Liver (tissue), 9 donors: Measurements from ENCODE around the gene LTO1. TPM values are rescaled to one million over a fixed set of nuclear protein-coding genes. Genes with fewer than 3 reads are reported as not detected.

ENCODE experiments used
- DNase-seq: peaks from one replicate; pipeline ENCODE4 v3.0.0-alpha.2; 2017; ENCODE audit warnings: low spot score
- H3K27ac ChIP-seq, 2 donors: one replicate each; pipeline ENCODE4 v1.7.0; 2013; ENCODE audit warnings: inconsistent platforms in 2 of 2, low read length in 2 of 2, control low read depth in 1 of 2, low read depth in 1 of 2, mild to moderate bottlenecking in 1 of 2
- H3K27me3 ChIP-seq, 4 donors: one replicate each; pipeline versions ENCODE4 v1.6.1 to v1.7.0; 2013; ENCODE audit warnings: low read length in 3 of 4, inconsistent platforms in 1 of 4, mild to moderate bottlenecking in 1 of 4, moderate library complexity in 1 of 4; ENCODE audit not compliant: control insufficient read depth in 4 of 4, insufficient read depth in 4 of 4
- H3K36me3 ChIP-seq, 4 donors: one replicate each; pipeline versions ENCODE4 v1.6.1 to v1.7.0; 2013; ENCODE audit warnings: low read length in 3 of 4, mild to moderate bottlenecking in 3 of 4, low read depth in 1 of 4, moderate library complexity in 1 of 4; ENCODE audit not compliant: control insufficient read depth in 4 of 4, insufficient read depth in 3 of 4
- H3K4me1 ChIP-seq, 4 donors: one replicate each; pipeline versions ENCODE4 v1.6.1 to v1.7.0; 2013; ENCODE audit warnings: low read length in 3 of 4, mild to moderate bottlenecking in 3 of 4, moderate library complexity in 1 of 4; ENCODE audit not compliant: control insufficient read depth in 4 of 4, insufficient read depth in 4 of 4
- H3K4me3 ChIP-seq, 3 donors: one replicate each; pipeline versions ENCODE4 v1.6.1 to v1.7.0; 2013; ENCODE audit warnings: low read length in 3 of 3, control low read depth in 1 of 3, low read depth in 1 of 3, mild to moderate bottlenecking in 1 of 3
- H3K9ac ChIP-seq, 2 donors: one replicate each; pipeline ENCODE4 v1.7.0; 2013; ENCODE audit warnings: low read length in 2 of 2, mild to moderate bottlenecking in 2 of 2, moderate library complexity in 2 of 2, control low read depth in 1 of 2, low read depth in 1 of 2
- H3K9me3 ChIP-seq, 4 donors: one replicate each; pipeline versions ENCODE4 v1.6.1 to v1.7.0; 2013; ENCODE audit warnings: low read length in 3 of 4; ENCODE audit not compliant: control insufficient read depth in 4 of 4
- ATF3 ChIP-seq: IDR thresholded peaks from 2 replicates; pipeline ENCODE4 v1.6.1; 2016; ENCODE audit warnings: antibody characterized with exemption
- CTCF ChIP-seq: fragments of 150-350 bp; IDR thresholded peaks from 2 replicates; pipeline ENCODE4 v1.5.1; 2017; ENCODE audit warnings: improper control_type of control experiment, low read depth, low read length; ENCODE audit not compliant: missing input control
- FOXA1 ChIP-seq: IDR thresholded peaks from 2 replicates; pipeline ENCODE4 v1.6.1; 2016; ENCODE audit warnings: antibody characterized with exemption
- FOXA2 ChIP-seq: IDR thresholded peaks from 2 replicates; pipeline ENCODE4 v1.6.1; 2016; ENCODE audit warnings: antibody characterized with exemption
- GABPA ChIP-seq, 2 donors: IDR thresholded peaks in 1 of 2; conservative IDR thresholded peaks in 1 of 2; 2 replicates each; pipeline ENCODE4 v1.6.1; 2016; ENCODE audit warnings: antibody characterized with exemption in 2 of 2, mild to moderate bottlenecking in 1 of 2, moderate library complexity in 1 of 2
- HNF4A ChIP-seq, 2 donors: conservative IDR thresholded peaks; 2 replicates each; pipeline ENCODE4 v1.6.1; 2016; ENCODE audit warnings: antibody characterized with exemption in 2 of 2, mild to moderate bottlenecking in 2 of 2
- HNF4G ChIP-seq: IDR thresholded peaks from 2 replicates; pipeline ENCODE4 v1.6.1; 2016; ENCODE audit warnings: antibody characterized with exemption
- JUND ChIP-seq, 2 donors: IDR thresholded peaks; 2 replicates each; pipeline ENCODE4 v1.6.1; 2016; ENCODE audit warnings: antibody characterized with exemption in 2 of 2
- MAX ChIP-seq: IDR thresholded peaks from 2 replicates; pipeline ENCODE4 v1.6.1; 2016; ENCODE audit warnings: antibody characterized with exemption
- RAD21 ChIP-seq, 2 donors: IDR thresholded peaks; 2 replicates each; pipeline ENCODE4 v1.6.1; 2016; ENCODE audit warnings: antibody characterized with exemption in 2 of 2, mild to moderate bottlenecking in 2 of 2
- REST ChIP-seq: IDR thresholded peaks from 2 replicates; pipeline ENCODE4 v1.6.1; 2016; ENCODE audit warnings: antibody characterized with exemption, mild to moderate bottlenecking
- RXRA ChIP-seq, 2 donors: IDR thresholded peaks; 2 replicates each; pipeline ENCODE4 v1.6.1; 2017 to 2018; ENCODE audit warnings: antibody characterized with exemption in 2 of 2, mild to moderate bottlenecking in 1 of 2
- SP1 ChIP-seq: IDR thresholded peaks from 2 replicates; pipeline ENCODE4 v1.6.1; 2018; ENCODE audit warnings: antibody characterized with exemption, mild to moderate bottlenecking
- TAF1 ChIP-seq: conservative IDR thresholded peaks from 2 replicates; pipeline ENCODE4 v1.6.1; 2016; ENCODE audit warnings: antibody characterized with exemption, mild to moderate bottlenecking
- YY1 ChIP-seq: IDR thresholded peaks from 2 replicates; pipeline ENCODE4 v1.6.1; 2016; ENCODE audit warnings: antibody characterized with exemption, mild to moderate bottlenecking
- ZBTB33 ChIP-seq: IDR thresholded peaks from 2 replicates; pipeline ENCODE4 v1.6.1; 2016; ENCODE audit warnings: antibody characterized with exemption
- WGBS: extraction: QIAGEN DNeasy Blood & Tissue Kit; methylation state at CpG from one replicate; pipeline ENCODE4 v1.1.7; 2013; 5-methylcytosine and 5-hydroxymethylcytosine counted together
- polyA plus RNA-seq, 2 donors: library from polyadenylated mRNA; stranded (reverse) in 1 of 2; unstranded in 1 of 2; fragments of 200-250 nt in 1 of 2; fragments of >200 nt in 1 of 2; fragmentation: Nextera tagmentation in 1 of 2; extraction: Ambion mirVana in 1 of 2; gene quantifications; one replicate each; pipeline versions ENCODE4 v1.2.1 to v1.2.3, GENCODE V29; 2013 to 2015
- total RNA-seq, 2 donors: library from RNA; depleted of rRNA; stranded (reverse); fragments of >200 nt; gene quantifications; one replicate each; pipeline ENCODE4 v1.2.3, GENCODE V29; 2014
- donor health status: healthy.
- donor health status: healthy.
- donor health status: healthy.
- donor health status: healthy.
- donor health status: healthy.

The LTO1 gene
- 10 to 100 TPM in 1 of 2 donors, 1 to 10 TPM in 1; 8.3 to 12.3 TPM for total RNA-seq
- polyA plus RNA-seq = 1 to 10 TPM; 4.9 to 6.4 TPM

GRCh38 chr11:69674886-69675714 lies at the start of gene LTO1:
TSS of gene LTO1 (minus strand) at chr11:69675353. CDS start at chr11:69675239, 114 bp downstream.
- TF ChIP-seq HNF4G = no peak
- TF ChIP-seq ZBTB33 = peak; percentile 80
- peak; percentile 6 to 16 for TF ChIP-seq RXRA (IDR thresholded peaks at IDR 0.05)
- peak; percentile 57 for TF ChIP-seq SP1
- peak; percentile 27 for TF ChIP-seq FOXA2
- no peak for TF ChIP-seq JUND (IDR thresholded peaks at IDR 0.05)
- TF ChIP-seq HNF4A (conservative IDR thresholded peaks at IDR 0.05) = no peak
- no peak for TF ChIP-seq TAF1
- TF ChIP-seq RAD21 (IDR thresholded peaks at IDR 0.05) = no peak
- no peak for TF ChIP-seq CTCF
- peak; percentile 16 for TF ChIP-seq FOXA1
- peak; percentile 34 for TF ChIP-seq MAX
- TF ChIP-seq YY1 = peak; percentile 91
- TF ChIP-seq GABPA (IDR thresholded peaks at IDR 0.05 in 1 of 2, conservative IDR thresholded peaks at IDR 0.05 in 1 of 2) = peak; percentile 23 to 87
- Histone ChIP-seq H3K9me3 (no peaks in the 10 kb centered on the region), H3K9ac (peak within 1 kb of the TSS; percentile 0 to 92), H3K4me3 (peak within 1 kb of the TSS; percentile 79 to 100 (median 97)), H3K4me1 (peaks cover 3 to 20% (median 13%) of the 10 kb centered on the region in 4 donors), H3K27ac (peak within 1 kb of the TSS; percentile 45 to 74), H3K36me3 (peaks cover 0 to 10% (median 4%) of the 10 kb centered on the region in 4 donors), H3K27me3 (no peaks in the 10 kb centered on the region)
- peak; percentile 99 for DNase-seq
- 5% methylated on average over 72 of the region's 72 CpGs for WGBS

GRCh38 chr11:69721745-69722144 lies 46.6 kb upstream of the LTO1 start:
- peaks cover 0 to 7% (median 1%) of the 10 kb centered on the region in 4 donors for H3K27me3 ChIP-seq
- TF ChIP-seq JUND (IDR thresholded peaks at IDR 0.05) = no peak
- TF ChIP-seq HNF4A (conservative IDR thresholded peaks at IDR 0.05) = no peak
- peak; percentile 30 for TF ChIP-seq CTCF
- TF ChIP-seq ZBTB33 = no peak
- TF ChIP-seq TAF1 = no peak
- TF ChIP-seq REST = no peak
- TF ChIP-seq RAD21 (IDR thresholded peaks at IDR 0.05) = peak; percentile 67 to 69
- no peak for TF ChIP-seq YY1
- TF ChIP-seq FOXA1 = no peak
- TF ChIP-seq FOXA2 = no peak
- TF ChIP-seq SP1 = no peak
- no peak for TF ChIP-seq ATF3
- no peak for TF ChIP-seq RXRA (IDR thresholded peaks at IDR 0.05)
- H3K27ac ChIP-seq = no peak overlapping the region
- no peak overlapping the region for H3K9ac ChIP-seq
- no peaks in the 10 kb centered on the region for H3K36me3 ChIP-seq
- whole genome bisulfite sequencing = 32% methylated on average over 9 of the region's 9 CpGs
- DNase-seq = no peak
- no peaks in the 10 kb centered on the region for H3K9me3 ChIP-seq
- H3K4me1 ChIP-seq = no peaks in the 10 kb centered on the region
- H3K4me3 ChIP-seq = no peak overlapping the region
